Liver (tissue), 9 donors: Measurements from ENCODE around the gene C16orf89. TPM values are rescaled to one million over a fixed set of nuclear protein-coding genes. Genes with fewer than 3 reads are reported as not detected.
A peak's percentile ranks its signal among the peaks of the same experiment; 100 is the strongest.

Source experiments
- DNase-seq: peaks from one replicate; pipeline ENCODE4 v3.0.0-alpha.2; 2017; ENCODE audit warnings: low spot score
- H3K27ac ChIP-seq, 2 donors: one replicate each; pipeline ENCODE4 v1.7.0; 2013; ENCODE audit warnings: inconsistent platforms in 2 of 2, low read length in 2 of 2, control low read depth in 1 of 2, low read depth in 1 of 2, mild to moderate bottlenecking in 1 of 2
- H3K27me3 ChIP-seq, 4 donors: one replicate each; pipeline versions ENCODE4 v1.6.1 to v1.7.0; 2013; ENCODE audit warnings: low read length in 3 of 4, inconsistent platforms in 1 of 4, mild to moderate bottlenecking in 1 of 4, moderate library complexity in 1 of 4; ENCODE audit not compliant: control insufficient read depth in 4 of 4, insufficient read depth in 4 of 4
- H3K36me3 ChIP-seq, 4 donors: one replicate each; pipeline versions ENCODE4 v1.6.1 to v1.7.0; 2013; ENCODE audit warnings: low read length in 3 of 4, mild to moderate bottlenecking in 3 of 4, low read depth in 1 of 4, moderate library complexity in 1 of 4; ENCODE audit not compliant: control insufficient read depth in 4 of 4, insufficient read depth in 3 of 4
- H3K4me1 ChIP-seq, 4 donors: one replicate each; pipeline versions ENCODE4 v1.6.1 to v1.7.0; 2013; ENCODE audit warnings: low read length in 3 of 4, mild to moderate bottlenecking in 3 of 4, moderate library complexity in 1 of 4; ENCODE audit not compliant: control insufficient read depth in 4 of 4, insufficient read depth in 4 of 4
- H3K4me3 ChIP-seq, 3 donors: one replicate each; pipeline versions ENCODE4 v1.6.1 to v1.7.0; 2013; ENCODE audit warnings: low read length in 3 of 3, control low read depth in 1 of 3, low read depth in 1 of 3, mild to moderate bottlenecking in 1 of 3
- H3K9ac ChIP-seq, 2 donors: one replicate each; pipeline ENCODE4 v1.7.0; 2013; ENCODE audit warnings: low read length in 2 of 2, mild to moderate bottlenecking in 2 of 2, moderate library complexity in 2 of 2, control low read depth in 1 of 2, low read depth in 1 of 2
- H3K9me3 ChIP-seq, 4 donors: one replicate each; pipeline versions ENCODE4 v1.6.1 to v1.7.0; 2013; ENCODE audit warnings: low read length in 3 of 4; ENCODE audit not compliant: control insufficient read depth in 4 of 4
- FOXA1 ChIP-seq: IDR thresholded peaks from 2 replicates; pipeline ENCODE4 v1.6.1; 2016; ENCODE audit warnings: antibody characterized with exemption
- FOXA2 ChIP-seq: IDR thresholded peaks from 2 replicates; pipeline ENCODE4 v1.6.1; 2016; ENCODE audit warnings: antibody characterized with exemption
- GABPA ChIP-seq, 2 donors: IDR thresholded peaks in 1 of 2; conservative IDR thresholded peaks in 1 of 2; 2 replicates each; pipeline ENCODE4 v1.6.1; 2016; ENCODE audit warnings: antibody characterized with exemption in 2 of 2, mild to moderate bottlenecking in 1 of 2, moderate library complexity in 1 of 2
- HNF4A ChIP-seq, 2 donors: conservative IDR thresholded peaks; 2 replicates each; pipeline ENCODE4 v1.6.1; 2016; ENCODE audit warnings: antibody characterized with exemption in 2 of 2, mild to moderate bottlenecking in 2 of 2
- HNF4G ChIP-seq: IDR thresholded peaks from 2 replicates; pipeline ENCODE4 v1.6.1; 2016; ENCODE audit warnings: antibody characterized with exemption
- JUND ChIP-seq, 2 donors: IDR thresholded peaks; 2 replicates each; pipeline ENCODE4 v1.6.1; 2016; ENCODE audit warnings: antibody characterized with exemption in 2 of 2
- NR2F2 ChIP-seq: IDR thresholded peaks from 2 replicates; pipeline ENCODE4 v1.6.1; 2016; ENCODE audit warnings: antibody characterized with exemption
- RAD21 ChIP-seq, 2 donors: IDR thresholded peaks; 2 replicates each; pipeline ENCODE4 v1.6.1; 2016; ENCODE audit warnings: antibody characterized with exemption in 2 of 2, mild to moderate bottlenecking in 2 of 2
- RXRA ChIP-seq, 2 donors: IDR thresholded peaks; 2 replicates each; pipeline ENCODE4 v1.6.1; 2017 to 2018; ENCODE audit warnings: antibody characterized with exemption in 2 of 2, mild to moderate bottlenecking in 1 of 2
- SP1 ChIP-seq: IDR thresholded peaks from 2 replicates; pipeline ENCODE4 v1.6.1; 2018; ENCODE audit warnings: antibody characterized with exemption, mild to moderate bottlenecking
- YY1 ChIP-seq: IDR thresholded peaks from 2 replicates; pipeline ENCODE4 v1.6.1; 2016; ENCODE audit warnings: antibody characterized with exemption, mild to moderate bottlenecking
- WGBS: extraction: QIAGEN DNeasy Blood & Tissue Kit; methylation state at CpG from one replicate; pipeline ENCODE4 v1.1.7; 2013; 5-methylcytosine and 5-hydroxymethylcytosine counted together
- polyA plus RNA-seq, 2 donors: library from polyadenylated mRNA; stranded (reverse) in 1 of 2; unstranded in 1 of 2; fragments of 200-250 nt in 1 of 2; fragments of >200 nt in 1 of 2; fragmentation: Nextera tagmentation in 1 of 2; extraction: Ambion mirVana in 1 of 2; gene quantifications; one replicate each; pipeline versions ENCODE4 v1.2.1 to v1.2.3, GENCODE V29; 2013 to 2015
- total RNA-seq, 2 donors: library from RNA; depleted of rRNA; stranded (reverse); fragments of >200 nt; gene quantifications; one replicate each; pipeline ENCODE4 v1.2.3, GENCODE V29; 2014
- TF ChIP-seq, protein P1 (sequence below): IDR thresholded peaks from 2 replicates; pipeline ENCODE4 v1.6.1; 2016; ENCODE audit warnings: antibody characterized with exemption
- TF ChIP-seq, protein P2 (sequence below): fragments of 150-350 bp; IDR thresholded peaks from 2 replicates; pipeline ENCODE4 v1.5.1; 2017; ENCODE audit warnings: improper control_type of control experiment, low read depth, low read length; ENCODE audit not compliant: missing input control
- TF ChIP-seq, protein P3 (sequence below): IDR thresholded peaks from 2 replicates; pipeline ENCODE4 v1.6.1; 2016; ENCODE audit warnings: antibody characterized with exemption, mild to moderate bottlenecking
- donor health status: healthy.
- donor health status: healthy.
- donor health status: healthy.
- donor health status: healthy.
- donor health status: healthy.

C16orf89 gene
- total and polyA plus RNA-seq, 4 donors: 0.25 to 0.61 TPM; not detected in 2

- Histone ChIP-seq H3K9me3 (no peaks in the 10 kb centered on the region), H3K27ac (no peak overlapping the region), H3K4me3 (no peak overlapping the region), H3K9ac (no peak overlapping the region), H3K4me1 (no peaks in the 10 kb centered on the region), H3K27me3 (no peaks in the 10 kb centered on the region), H3K36me3 (no peaks in the 10 kb centered on the region)
- no peak for TF ChIP-seq RXRA (IDR thresholded peaks at IDR 0.05)
- TF ChIP-seq, protein P1, sequence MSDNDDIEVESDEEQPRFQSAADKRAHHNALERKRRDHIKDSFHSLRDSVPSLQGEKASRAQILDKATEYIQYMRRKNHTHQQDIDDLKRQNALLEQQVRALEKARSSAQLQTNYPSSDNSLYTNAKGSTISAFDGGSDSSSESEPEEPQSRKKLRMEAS: no peak
- peak in 1 of 2 donors; percentile 57 for TF ChIP-seq RAD21 (IDR thresholded peaks at IDR 0.05)
- no peak for TF ChIP-seq SP1
- TF ChIP-seq, protein P2, sequence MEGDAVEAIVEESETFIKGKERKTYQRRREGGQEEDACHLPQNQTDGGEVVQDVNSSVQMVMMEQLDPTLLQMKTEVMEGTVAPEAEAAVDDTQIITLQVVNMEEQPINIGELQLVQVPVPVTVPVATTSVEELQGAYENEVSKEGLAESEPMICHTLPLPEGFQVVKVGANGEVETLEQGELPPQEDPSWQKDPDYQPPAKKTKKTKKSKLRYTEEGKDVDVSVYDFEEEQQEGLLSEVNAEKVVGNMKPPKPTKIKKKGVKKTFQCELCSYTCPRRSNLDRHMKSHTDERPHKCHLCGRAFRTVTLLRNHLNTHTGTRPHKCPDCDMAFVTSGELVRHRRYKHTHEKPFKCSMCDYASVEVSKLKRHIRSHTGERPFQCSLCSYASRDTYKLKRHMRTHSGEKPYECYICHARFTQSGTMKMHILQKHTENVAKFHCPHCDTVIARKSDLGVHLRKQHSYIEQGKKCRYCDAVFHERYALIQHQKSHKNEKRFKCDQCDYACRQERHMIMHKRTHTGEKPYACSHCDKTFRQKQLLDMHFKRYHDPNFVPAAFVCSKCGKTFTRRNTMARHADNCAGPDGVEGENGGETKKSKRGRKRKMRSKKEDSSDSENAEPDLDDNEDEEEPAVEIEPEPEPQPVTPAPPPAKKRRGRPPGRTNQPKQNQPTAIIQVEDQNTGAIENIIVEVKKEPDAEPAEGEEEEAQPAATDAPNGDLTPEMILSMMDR: peak; percentile 13
- 34% methylated on average over 11 of the region's 11 CpGs for WGBS
- peak; percentile 58 for DNase-seq
Measured at GRCh38 chr16:5056352-5056751, 9.4 kb downstream of the C16orf89 start.

DNA sequence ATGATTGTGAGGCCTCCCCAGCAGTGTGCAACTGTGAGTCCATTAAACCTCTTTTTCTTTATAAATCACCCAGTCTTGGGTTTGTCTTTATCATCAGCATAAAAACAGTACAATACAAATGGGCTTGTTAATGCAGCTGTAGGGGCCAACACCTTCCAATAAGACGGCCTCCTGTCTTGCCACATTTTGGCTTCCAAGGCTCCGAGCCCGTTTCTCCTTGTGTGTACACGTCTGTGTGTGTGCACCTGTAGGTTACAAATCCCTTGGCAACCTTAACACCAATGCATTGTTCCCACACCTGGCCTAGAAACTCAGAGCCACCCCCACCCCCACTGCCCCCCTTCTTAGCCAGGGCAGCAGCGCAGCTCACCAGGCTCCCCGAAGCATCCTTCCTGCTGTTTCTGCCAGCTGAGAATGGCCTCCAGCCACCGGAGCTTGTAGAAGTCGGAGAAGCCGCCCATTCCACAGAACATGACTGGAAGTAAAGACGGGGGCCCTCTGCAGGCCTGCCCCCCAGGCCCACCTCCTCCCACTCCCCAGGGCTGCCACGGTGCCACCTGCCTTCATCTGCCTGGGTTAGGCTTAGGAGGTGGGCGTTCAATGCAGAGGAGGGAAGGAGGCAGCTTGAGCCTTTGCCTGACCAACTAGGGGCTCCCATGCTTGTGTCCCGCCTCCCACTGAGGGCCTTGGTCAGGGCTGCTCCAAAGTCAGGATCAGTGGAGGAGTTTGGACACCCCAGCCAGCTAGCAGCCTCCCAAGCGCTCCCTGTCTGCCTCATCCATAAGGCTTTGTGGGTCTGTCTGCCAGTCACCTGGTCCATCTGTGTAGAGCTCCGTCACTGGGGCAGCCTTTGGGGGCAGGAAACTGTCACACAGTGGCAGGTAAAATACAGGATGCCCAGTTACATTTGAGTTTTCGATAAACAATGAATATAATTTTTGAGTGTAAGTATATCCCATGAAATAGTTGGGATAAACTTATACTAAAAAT lies 10.6 kb downstream of the C16orf89 start:
- no peak for DNase-seq
- 93% methylated on average over 16 of the region's 16 CpGs for WGBS
- no peaks in the 10 kb centered on the region for H3K4me1 ChIP-seq
- H3K9ac ChIP-seq: no peak overlapping the region
- H3K4me3 ChIP-seq: no peak overlapping the region
- no peaks in the 10 kb centered on the region for H3K27me3 ChIP-seq
- no peak overlapping the region for H3K27ac ChIP-seq
- H3K9me3 ChIP-seq: no peaks in the 10 kb centered on the region
- TF ChIP-seq YY1 (no peak), FOXA1 (no peak), JUND (IDR thresholded peaks at IDR 0.05) (no peak), HNF4A (conservative IDR thresholded peaks at IDR 0.05) (no peak), SP1 (no peak), HNF4G (no peak), FOXA2 (no peak), NR2F2 (no peak), GABPA (IDR thresholded peaks at IDR 0.05 in 1 of 2, conservative IDR thresholded peaks at IDR 0.05 in 1 of 2) (no peak)
- TF ChIP-seq, protein P3, sequence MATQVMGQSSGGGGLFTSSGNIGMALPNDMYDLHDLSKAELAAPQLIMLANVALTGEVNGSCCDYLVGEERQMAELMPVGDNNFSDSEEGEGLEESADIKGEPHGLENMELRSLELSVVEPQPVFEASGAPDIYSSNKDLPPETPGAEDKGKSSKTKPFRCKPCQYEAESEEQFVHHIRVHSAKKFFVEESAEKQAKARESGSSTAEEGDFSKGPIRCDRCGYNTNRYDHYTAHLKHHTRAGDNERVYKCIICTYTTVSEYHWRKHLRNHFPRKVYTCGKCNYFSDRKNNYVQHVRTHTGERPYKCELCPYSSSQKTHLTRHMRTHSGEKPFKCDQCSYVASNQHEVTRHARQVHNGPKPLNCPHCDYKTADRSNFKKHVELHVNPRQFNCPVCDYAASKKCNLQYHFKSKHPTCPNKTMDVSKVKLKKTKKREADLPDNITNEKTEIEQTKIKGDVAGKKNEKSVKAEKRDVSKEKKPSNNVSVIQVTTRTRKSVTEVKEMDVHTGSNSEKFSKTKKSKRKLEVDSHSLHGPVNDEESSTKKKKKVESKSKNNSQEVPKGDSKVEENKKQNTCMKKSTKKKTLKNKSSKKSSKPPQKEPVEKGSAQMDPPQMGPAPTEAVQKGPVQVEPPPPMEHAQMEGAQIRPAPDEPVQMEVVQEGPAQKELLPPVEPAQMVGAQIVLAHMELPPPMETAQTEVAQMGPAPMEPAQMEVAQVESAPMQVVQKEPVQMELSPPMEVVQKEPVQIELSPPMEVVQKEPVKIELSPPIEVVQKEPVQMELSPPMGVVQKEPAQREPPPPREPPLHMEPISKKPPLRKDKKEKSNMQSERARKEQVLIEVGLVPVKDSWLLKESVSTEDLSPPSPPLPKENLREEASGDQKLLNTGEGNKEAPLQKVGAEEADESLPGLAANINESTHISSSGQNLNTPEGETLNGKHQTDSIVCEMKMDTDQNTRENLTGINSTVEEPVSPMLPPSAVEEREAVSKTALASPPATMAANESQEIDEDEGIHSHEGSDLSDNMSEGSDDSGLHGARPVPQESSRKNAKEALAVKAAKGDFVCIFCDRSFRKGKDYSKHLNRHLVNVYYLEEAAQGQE: no peak
- TF ChIP-seq, protein P1: no peak
- TF ChIP-seq, protein P2: no peak
- H3K36me3 ChIP-seq: no peaks in the 10 kb centered on the region
